ENCODE results near the gene TSPAN32.

Gene TSPAN32

GRCh38 chr11:2318123-2318522 lies 16.3 kb downstream of the TSPAN32 start:
- Histone ChIP-seq H3K9ac (ENCODE audit: low read length) (no peak overlapping the region), H3K4me1 (ENCODE audit: control insufficient read depth, insufficient read depth, low read length) (peaks cover 9% of the 10 kb centered on the region), H3K36me3 (ENCODE audit: control insufficient read depth, insufficient read depth, low read length) (no peaks in the 10 kb centered on the region), H3K4me3 (ENCODE audit: low read length) (no peak overlapping the region), H3K9me3 (ENCODE audit: control insufficient read depth, low read length) (no peaks in the 10 kb centered on the region), H3K27me3 (ENCODE audit: control insufficient read depth, insufficient read depth, low read length) (no peaks in the 10 kb centered on the region)

GRCh38 chr11:2318707-2319106 lies 16.9 kb downstream of the TSPAN32 start:
- no peaks in the 10 kb centered on the region for H3K27me3 ChIP-seq (ENCODE audit: control insufficient read depth, insufficient read depth, low read length)
- no peak overlapping the region for H3K9ac ChIP-seq (ENCODE audit: low read length)
- H3K9me3 ChIP-seq (ENCODE audit: control insufficient read depth, low read length), result no peaks in the 10 kb centered on the region
- H3K36me3 ChIP-seq (ENCODE audit: control insufficient read depth, insufficient read depth, low read length), result no peaks in the 10 kb centered on the region
- H3K4me3 ChIP-seq (ENCODE audit: low read length), result no peak overlapping the region
- H3K4me1 ChIP-seq (ENCODE audit: control insufficient read depth, insufficient read depth, low read length), result peaks cover 9% of the 10 kb centered on the region

DNA sequence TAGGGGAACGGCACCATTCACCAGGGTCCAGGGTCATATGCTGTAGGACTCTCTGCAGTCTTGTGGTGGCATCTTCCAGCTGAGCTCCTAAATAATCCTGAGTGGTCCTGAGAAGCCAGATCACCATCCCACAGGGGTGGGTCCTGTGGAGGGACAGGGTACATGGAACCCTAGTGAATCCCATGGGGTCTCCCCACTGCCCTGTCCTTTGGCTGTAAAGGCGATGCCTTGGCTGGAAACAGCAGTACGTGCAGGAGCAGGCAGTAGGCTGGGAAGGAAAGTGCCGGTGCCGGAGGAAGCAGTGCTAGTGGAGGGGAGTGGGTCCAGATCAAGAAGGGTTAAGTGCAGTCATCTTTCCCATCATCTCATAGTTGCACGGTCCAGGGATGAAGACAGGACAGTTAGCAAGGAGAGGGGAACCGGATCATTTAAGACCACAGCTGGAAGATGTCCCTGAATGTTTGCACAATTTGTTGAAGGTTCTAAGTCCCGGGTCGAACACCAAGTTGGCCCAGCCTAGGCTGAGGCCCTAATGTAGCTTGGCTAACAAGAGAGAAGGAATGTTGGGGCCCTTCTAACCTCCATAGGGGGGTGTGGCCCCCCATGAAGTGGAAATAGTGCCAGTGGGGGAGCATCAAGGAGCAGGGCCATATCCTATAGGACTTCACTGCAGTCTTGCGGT lies 18.1 kb downstream of the TSPAN32 start:
- H3K9me3 ChIP-seq (ENCODE audit: control insufficient read depth, low read length), result no peaks in the 10 kb centered on the region
- no peak overlapping the region for H3K4me3 ChIP-seq (ENCODE audit: low read length)
- H3K9ac ChIP-seq (ENCODE audit: low read length), result no peak overlapping the region
- no peaks in the 10 kb centered on the region for H3K4me1 ChIP-seq (ENCODE audit: control insufficient read depth, insufficient read depth, low read length)
- H3K27me3 ChIP-seq (ENCODE audit: control insufficient read depth, insufficient read depth, low read length), result no peaks in the 10 kb centered on the region
- no peaks in the 10 kb centered on the region for H3K36me3 ChIP-seq (ENCODE audit: control insufficient read depth, insufficient read depth, low read length)

- Histone ChIP-seq H3K9ac (ENCODE audit: low read length) (no peak overlapping the region), H3K4me3 (ENCODE audit: low read length) (no peak overlapping the region), H3K4me1 (ENCODE audit: control insufficient read depth, insufficient read depth, low read length) (no peaks in the 10 kb centered on the region), H3K9me3 (ENCODE audit: control insufficient read depth, low read length) (no peaks in the 10 kb centered on the region), H3K27me3 (ENCODE audit: control insufficient read depth, insufficient read depth, low read length) (no peaks in the 10 kb centered on the region), H3K36me3 (ENCODE audit: control insufficient read depth, insufficient read depth, low read length) (no peaks in the 10 kb centered on the region)
These were observed 18.9 kb downstream of the TSPAN32 start for GRCh38 chr11:2320568-2321310.

GRCh38 chr11:2321311-2321683 lies 19.5 kb downstream of the TSPAN32 start:
- H3K4me1 ChIP-seq (ENCODE audit: control insufficient read depth, insufficient read depth, low read length), result no peaks in the 10 kb centered on the region
- no peaks in the 10 kb centered on the region for H3K27me3 ChIP-seq (ENCODE audit: control insufficient read depth, insufficient read depth, low read length)
- H3K4me3 ChIP-seq (ENCODE audit: low read length), result no peak overlapping the region
- H3K9ac ChIP-seq (ENCODE audit: low read length), result no peak overlapping the region
- no peaks in the 10 kb centered on the region for H3K36me3 ChIP-seq (ENCODE audit: control insufficient read depth, insufficient read depth, low read length)
- no peaks in the 10 kb centered on the region for H3K9me3 ChIP-seq (ENCODE audit: control insufficient read depth, low read length)

- H3K36me3 ChIP-seq (ENCODE audit: control insufficient read depth, insufficient read depth, low read length), result no peaks in the 10 kb centered on the region
- no peaks in the 10 kb centered on the region for H3K27me3 ChIP-seq (ENCODE audit: control insufficient read depth, insufficient read depth, low read length)
- no peak overlapping the region for H3K4me3 ChIP-seq (ENCODE audit: low read length)
- no peak overlapping the region for H3K9ac ChIP-seq (ENCODE audit: low read length)
- H3K9me3 ChIP-seq (ENCODE audit: control insufficient read depth, low read length), result no peaks in the 10 kb centered on the region
- H3K4me1 ChIP-seq (ENCODE audit: control insufficient read depth, insufficient read depth, low read length), result no peaks in the 10 kb centered on the region
These were observed 23.3 kb downstream of the TSPAN32 start for GRCh38 chr11:2325123-2325522.

GRCh38 chr11:2325719-2326118 lies 23.9 kb downstream of the TSPAN32 start:
- no peaks in the 10 kb centered on the region for H3K36me3 ChIP-seq (ENCODE audit: control insufficient read depth, insufficient read depth, low read length)

DNA sequence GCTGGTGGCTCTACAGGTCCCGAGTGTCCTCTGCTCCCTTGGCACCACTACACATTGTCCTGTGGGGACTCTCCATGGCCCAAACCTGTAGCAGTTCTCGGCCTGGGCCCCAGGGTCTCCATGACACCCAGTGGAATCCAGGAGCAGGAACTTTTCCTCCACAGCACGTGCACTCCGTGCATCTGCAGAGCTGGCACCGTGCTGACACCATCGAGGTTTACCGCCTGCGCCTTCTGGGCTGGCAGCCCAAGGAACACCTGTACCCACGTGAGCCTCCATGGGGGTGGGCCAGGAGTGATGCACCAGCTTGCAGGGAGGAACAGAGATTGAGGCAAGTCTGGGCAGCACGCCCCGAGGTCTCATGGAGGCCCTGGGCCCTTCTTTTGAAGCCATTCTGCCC lies 25.2 kb downstream of the TSPAN32 start:
- Histone ChIP-seq H3K4me3 (ENCODE audit: low read length) (no peak overlapping the region), H3K9ac (ENCODE audit: low read length) (no peak overlapping the region), H3K9me3 (ENCODE audit: control insufficient read depth, low read length) (no peaks in the 10 kb centered on the region), H3K36me3 (ENCODE audit: control insufficient read depth, insufficient read depth, low read length) (no peaks in the 10 kb centered on the region), H3K27me3 (ENCODE audit: control insufficient read depth, insufficient read depth, low read length) (no peaks in the 10 kb centered on the region), H3K4me1 (ENCODE audit: control insufficient read depth, insufficient read depth, low read length) (no peaks in the 10 kb centered on the region)

More at GRCh38 chr11:2325719-2326118, 23.9 kb downstream of the TSPAN32 start:
- no peak overlapping the region for H3K4me3 ChIP-seq (ENCODE audit: low read length)
- no peaks in the 10 kb centered on the region for H3K4me1 ChIP-seq (ENCODE audit: control insufficient read depth, insufficient read depth, low read length)
- H3K9ac ChIP-seq (ENCODE audit: low read length), result no peak overlapping the region
- no peaks in the 10 kb centered on the region for H3K27me3 ChIP-seq (ENCODE audit: control insufficient read depth, insufficient read depth, low read length)
- no peaks in the 10 kb centered on the region for H3K9me3 ChIP-seq (ENCODE audit: control insufficient read depth, low read length)

- Histone ChIP-seq H3K36me3 (ENCODE audit: control insufficient read depth, insufficient read depth, low read length) (no peaks in the 10 kb centered on the region), H3K4me1 (ENCODE audit: control insufficient read depth, insufficient read depth, low read length) (no peaks in the 10 kb centered on the region), H3K9ac (ENCODE audit: low read length) (no peak overlapping the region), H3K9me3 (ENCODE audit: control insufficient read depth, low read length) (no peaks in the 10 kb centered on the region), H3K27me3 (ENCODE audit: control insufficient read depth, insufficient read depth, low read length) (no peaks in the 10 kb centered on the region), H3K4me3 (ENCODE audit: low read length) (no peak overlapping the region)
These were observed 26.2 kb downstream of the TSPAN32 start for GRCh38 chr11:2328021-2328420.

- Histone ChIP-seq H3K36me3 (ENCODE audit: control insufficient read depth, insufficient read depth, low read length) (no peaks in the 10 kb centered on the region), H3K9me3 (ENCODE audit: control insufficient read depth, low read length) (no peaks in the 10 kb centered on the region), H3K27me3 (ENCODE audit: control insufficient read depth, insufficient read depth, low read length) (no peaks in the 10 kb centered on the region), H3K9ac (ENCODE audit: low read length) (no peak overlapping the region), H3K4me3 (ENCODE audit: low read length) (no peak overlapping the region), H3K4me1 (ENCODE audit: control insufficient read depth, insufficient read depth, low read length) (no peaks in the 10 kb centered on the region)
These were observed 27.0 kb downstream of the TSPAN32 start for GRCh38 chr11:2328656-2329354.

- Histone ChIP-seq H3K4me3 (ENCODE audit: low read length) (no peak overlapping the region), H3K9ac (ENCODE audit: low read length) (no peak overlapping the region), H3K36me3 (ENCODE audit: control insufficient read depth, insufficient read depth, low read length) (no peaks in the 10 kb centered on the region), H3K27me3 (ENCODE audit: control insufficient read depth, insufficient read depth, low read length) (no peaks in the 10 kb centered on the region), H3K9me3 (ENCODE audit: control insufficient read depth, low read length) (no peaks in the 10 kb centered on the region), H3K4me1 (ENCODE audit: control insufficient read depth, insufficient read depth, low read length) (no peaks in the 10 kb centered on the region)
These were observed 27.7 kb downstream of the TSPAN32 start for GRCh38 chr11:2329551-2329950.

DNA sequence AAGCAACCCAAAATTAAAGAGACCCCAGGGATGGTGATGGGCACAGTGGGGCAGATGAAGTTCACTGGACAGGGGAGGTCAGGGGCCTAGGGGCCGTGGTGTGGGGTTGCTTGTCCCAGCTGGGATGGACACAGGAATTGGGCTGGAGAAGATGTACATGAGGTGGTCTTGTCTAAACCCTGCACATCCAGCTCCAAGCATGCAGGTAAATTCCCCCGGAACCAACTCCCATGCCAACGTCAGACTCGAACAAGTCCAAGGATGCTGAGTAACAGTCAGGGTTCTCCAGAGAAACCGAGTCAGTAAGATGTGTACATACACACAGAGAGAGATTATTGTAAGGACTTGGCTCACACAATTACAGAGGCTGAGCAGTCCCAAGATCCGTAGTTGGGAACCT lies 28.9 kb downstream of the TSPAN32 start:
- Histone ChIP-seq H3K4me1 (ENCODE audit: control insufficient read depth, insufficient read depth, low read length) (no peaks in the 10 kb centered on the region), H3K4me3 (ENCODE audit: low read length) (no peak overlapping the region), H3K9me3 (ENCODE audit: control insufficient read depth, low read length) (no peaks in the 10 kb centered on the region), H3K36me3 (ENCODE audit: control insufficient read depth, insufficient read depth, low read length) (no peaks in the 10 kb centered on the region), H3K9ac (ENCODE audit: low read length) (no peak overlapping the region), H3K27me3 (ENCODE audit: control insufficient read depth, insufficient read depth, low read length) (no peaks in the 10 kb centered on the region)

Data from mucosa of stomach (tissue), 1 donor.